HepG2 (cell line): Measurements from ENCODE around the gene RBBP5. TPM values are rescaled to one million over a fixed set of nuclear protein-coding genes. Genes with fewer than 3 reads are reported as not detected.

Experiments
- CCAR2 ChIP-seq: fragments of 200-400 bp; formaldehyde crosslinking; optimal IDR thresholded peaks from 2 replicates; pipeline ENCODE3; 2018; ENCODE audit warnings: low read depth, mild to moderate bottlenecking, low read length, moderate library complexity
- CTCF ChIP-seq: sonication (generic); formaldehyde crosslinking; IDR thresholded peaks from 2 replicates; pipeline ENCODE4 v1.5.0; 2020; ENCODE audit warnings: mild to moderate bottlenecking, missing genetic modification reagents, moderate library complexity
- GPBP1L1 ChIP-seq: sonication (generic); formaldehyde crosslinking; IDR thresholded peaks from 2 replicates; pipeline ENCODE4 v1.5.0; 2020; ENCODE audit warnings: mild to moderate bottlenecking, missing genetic modification reagents
- HMG20A ChIP-seq: IDR thresholded peaks from 2 replicates; pipeline ENCODE4 v1.6.1; 2016; ENCODE audit warnings: borderline replicate concordance
- KAT7 ChIP-seq: IDR thresholded peaks from 2 replicates; pipeline ENCODE4 v1.6.1; 2018; ENCODE audit warnings: borderline replicate concordance, missing compliant biosample characterization
- KDM2A ChIP-seq: sonication (generic); formaldehyde crosslinking; IDR thresholded peaks from 2 replicates; pipeline ENCODE4 v1.4.0; 2020; ENCODE audit warnings: low read depth, missing genetic modification reagents, borderline replicate concordance
- NFKB2 ChIP-seq: sonication (generic); formaldehyde crosslinking; IDR thresholded peaks from 2 replicates; pipeline ENCODE4 v1.4.0; 2020; ENCODE audit warnings: missing genetic modification reagents, borderline replicate concordance
- NPAS2 ChIP-seq: sonication (generic); formaldehyde crosslinking; IDR thresholded peaks from 2 replicates; pipeline ENCODE4 v1.8.0; 2022; ENCODE audit warnings: mild to moderate bottlenecking, missing genetic modification reagents, borderline replicate concordance
- PAX8 ChIP-seq: sonication (generic); formaldehyde crosslinking; IDR thresholded peaks from 2 replicates; pipeline ENCODE4 v1.8.0; 2022; ENCODE audit warnings: mild to moderate bottlenecking, missing genetic modification reagents, borderline replicate concordance
- SRSF4 ChIP-seq: fragments of 200-400 bp; formaldehyde crosslinking; IDR thresholded peaks from one replicate; pipeline ENCODE4 v1.6.1; 2018; ENCODE audit warnings: mild to moderate bottlenecking, low read depth, low read length, moderate library complexity; ENCODE audit not compliant: poor library complexity, severe bottlenecking
- ZNF275 ChIP-seq: sonication (generic); formaldehyde crosslinking; IDR thresholded peaks from 2 replicates; pipeline ENCODE4 v1.8.0; 2022; ENCODE audit warnings: missing genetic modification reagents, mild to moderate bottlenecking, inconsistent platforms, borderline replicate concordance
- ZNF512 ChIP-seq: sonication (generic); formaldehyde crosslinking; IDR thresholded peaks from 2 replicates; pipeline ENCODE4 v1.4.0; 2020; ENCODE audit warnings: mild to moderate bottlenecking, missing genetic modification reagents
- ZNF513 ChIP-seq: sonication (generic); formaldehyde crosslinking; conservative IDR thresholded peaks from 2 replicates; pipeline ENCODE4 v1.5.0; 2020; ENCODE audit warnings: missing genetic modification reagents
- ZNF761 ChIP-seq: sonication (generic); formaldehyde crosslinking; conservative IDR thresholded peaks from 2 replicates; pipeline ENCODE4 v1.4.0; 2020; ENCODE audit warnings: mild to moderate bottlenecking, missing genetic modification reagents
- ZNF770 ChIP-seq: sonication (generic); formaldehyde crosslinking; IDR thresholded peaks from 2 replicates; pipeline ENCODE4 v1.5.0; 2020; ENCODE audit warnings: mild to moderate bottlenecking, missing genetic modification reagents
- polyA plus RNA-seq, 8 experiments: library from polyadenylated mRNA; depleted of rRNA in 3 of 8; stranded (reverse) in 7 of 8; unstranded in 1 of 8; fragments of >200 nt; fragmentation: Illumina TruSeq in 4 of 8; extraction: Trizol in 4 of 8; gene quantifications; 2 replicates each; pipeline versions ENCODE4 v1.2.1 to v1.2.3, GENCODE V29; 2011 to 2016; ENCODE audit warnings: low read depth in 4 of 8, missing spikeins in 1 of 8, mixed read lengths in 1 of 8; ENCODE audit not compliant: insufficient read depth in 1 of 8
- total RNA-seq, 5 experiments: library from RNA; depleted of rRNA; stranded (reverse); fragments of >200 nt; fragmentation: Illumina TruSeq; extraction: Trizol; gene quantifications; 2 replicates each; pipeline ENCODE4 v1.2.3, GENCODE V29; 2016; ENCODE audit warnings: low read depth in 1 of 5

Gene RBBP5
- total and polyA plus RNA-seq, 2 of the 13 experiments (the other 11 are each of a cell fraction or from before 2014, with no cell fraction given): 6.6 to 17.1 TPM

- no peak; the same call in 1 of the 2 replicates for TF ChIP-seq ZNF275
- TF ChIP-seq ZNF761 (CRISPR knock-in tag): peak; percentile 49; the same call in 1 of the 2 replicates
- peak; percentile 77; the same call in 1 of the 2 replicates for TF ChIP-seq NFKB2 (CRISPR knock-in tag)
- no peak for TF ChIP-seq SRSF4
- TF ChIP-seq GPBP1L1: no peak
- TF ChIP-seq KDM2A: peak; percentile 97
- TF ChIP-seq ZNF770 (CRISPR knock-in tag): 0 out of 2 replicates have a peak, but pooled peaks have one; percentile 46
- no peak for TF ChIP-seq PAX8 (CRISPR knock-in tag)
- no peak for TF ChIP-seq ZNF513
- TF ChIP-seq HMG20A: peak; percentile 50; the same call in 1 of the 2 replicates
- peak; percentile 32; the same call in 1 of the 2 replicates for TF ChIP-seq KAT7 (CRISPR knock-in tag)
- TF ChIP-seq NPAS2 (CRISPR knock-in tag): no peak
- peak; percentile 92 for TF ChIP-seq CTCF (CRISPR knock-in tag)
- no peak for TF ChIP-seq ZNF512 (CRISPR knock-in tag)
- TF ChIP-seq CCAR2: peak; percentile 95
Observed at GRCh38 chr1:205121660-205122488, at the start of gene RBBP5 (continued).
